GM23248 (cell line): ENCODE data around the gene ZBTB12. TPM values are rescaled to one million over a fixed set of nuclear protein-coding genes. Genes with fewer than 3 reads are reported as not detected.

ENCODE experiments used
- DNase-seq: peaks from one replicate; pipeline ENCODE4 v3.0.0-alpha.2; 2015
- H2AFZ ChIP-seq: fragments of 200-600 bp; sonication (generic); 2 replicates; pipeline ENCODE4 v1.6.1; 2016; ENCODE audit warnings: antibody characterized with exemption
- H3F3A ChIP-seq: fragments of 200-600 bp; sonication (generic); 2 replicates; pipeline ENCODE4 v1.6.1; 2016; ENCODE audit warnings: mild to moderate bottlenecking, antibody characterized with exemption, mixed run types; ENCODE audit not compliant: insufficient read depth
- H3K27ac ChIP-seq: fragments of 200-600 bp; sonication (generic); 2 replicates; pipeline ENCODE4 v1.5.1; 2016; ENCODE audit warnings: mild to moderate bottlenecking
- H3K27me3 ChIP-seq: fragments of 200-600 bp; sonication (generic); replicated peaks from 2 replicates; pipeline ENCODE4 v1.6.1; 2016; ENCODE audit warnings: mild to moderate bottlenecking; ENCODE audit not compliant: insufficient read depth
- H3K36me3 ChIP-seq: fragments of 200-600 bp; sonication (generic); 2 replicates; pipeline ENCODE4 v1.6.1; 2016; ENCODE audit warnings: low read depth, mild to moderate bottlenecking
- H3K4me1 ChIP-seq: fragments of 200-600 bp; sonication (generic); 2 replicates; pipeline ENCODE4 v1.6.1; 2016; ENCODE audit warnings: mild to moderate bottlenecking; ENCODE audit not compliant: insufficient read depth
- H3K4me2 ChIP-seq: fragments of 200-600 bp; sonication (generic); one replicate; pipeline ENCODE4 v1.6.1; 2016; ENCODE audit warnings: mild to moderate bottlenecking; ENCODE audit not compliant: unreplicated experiment
- H3K4me3 ChIP-seq: fragments of 200-600 bp; sonication (generic); 2 replicates; pipeline ENCODE4 v1.5.1; 2016; ENCODE audit warnings: mild to moderate bottlenecking
- H3K79me2 ChIP-seq: fragments of 200-600 bp; sonication (generic); 2 replicates; pipeline ENCODE4 v1.6.1; 2016; ENCODE audit warnings: mild to moderate bottlenecking; ENCODE audit not compliant: insufficient read depth
- H3K9ac ChIP-seq: fragments of 200-600 bp; sonication (generic); 2 replicates; pipeline ENCODE4 v1.6.1; 2016; ENCODE audit warnings: mild to moderate bottlenecking
- H3K9me2 ChIP-seq: fragments of 200-600 bp; sonication (generic); 2 replicates; pipeline ENCODE4 v1.6.1; 2016; ENCODE audit warnings: mixed run types, mild to moderate bottlenecking, moderate library complexity; ENCODE audit not compliant: insufficient read depth
- H3K9me3 ChIP-seq: fragments of 200-600 bp; sonication (generic); one replicate; pipeline ENCODE4 v1.6.1; 2017; ENCODE audit warnings: low read depth
- H4K20me1 ChIP-seq: fragments of 200-600 bp; sonication (generic); 2 replicates; pipeline ENCODE4 v1.6.0; 2016; ENCODE audit not compliant: insufficient read depth
- EZH2 ChIP-seq: fragments of 200-600 bp; sonication (generic); IDR thresholded peaks from 2 replicates; pipeline ENCODE4 v1.6.1; 2018; ENCODE audit warnings: antibody characterized with exemption, mild to moderate bottlenecking; ENCODE audit not compliant: insufficient read depth, poor library complexity, severe bottlenecking
- EZH2phosphoT487 ChIP-seq: fragments of 200-600 bp; sonication (generic); IDR thresholded peaks from 2 replicates; pipeline ENCODE4 v1.6.1; 2018; ENCODE audit warnings: antibody characterized with exemption, moderate library complexity, mild to moderate bottlenecking, low read depth; ENCODE audit not compliant: insufficient read depth
- WGBS, 2 experiments: methylation state at CpG; one replicate each; pipeline ENCODE4 v1.1.6; 2015 to 2017; ENCODE audit warnings: low lambda C conversion rate in 2 of 2, low coverage in 1 of 2; ENCODE audit errors: missing lambda C conversion rate in 2 of 2; 5-methylcytosine and 5-hydroxymethylcytosine counted together
- in situ Hi-C: fragments of 300-500 bp; cut with MboI; formaldehyde crosslinking; loops from 2 replicates; pipeline ENCODE4 v1.15.0; 2020
- polyA plus RNA-seq: library from polyadenylated mRNA; unstranded; fragments of >200 nt; fragmentation: Nextera tagmentation; extraction: Ambion mirVana; gene quantifications from 2 replicates; pipeline ENCODE4 v1.2.1, GENCODE V29; 2016
- total RNA-seq: library from RNA; depleted of rRNA; stranded (reverse); fragments of >200 nt; shearing (Covaris generic); gene quantifications from 2 replicates; pipeline ENCODE4 v1.2.3, GENCODE V29; 2014

The ZBTB12 gene
- total and polyA plus RNA-seq, 2 experiments from 2014 or later = 6.1 TPM; not detected in 1

DNA sequence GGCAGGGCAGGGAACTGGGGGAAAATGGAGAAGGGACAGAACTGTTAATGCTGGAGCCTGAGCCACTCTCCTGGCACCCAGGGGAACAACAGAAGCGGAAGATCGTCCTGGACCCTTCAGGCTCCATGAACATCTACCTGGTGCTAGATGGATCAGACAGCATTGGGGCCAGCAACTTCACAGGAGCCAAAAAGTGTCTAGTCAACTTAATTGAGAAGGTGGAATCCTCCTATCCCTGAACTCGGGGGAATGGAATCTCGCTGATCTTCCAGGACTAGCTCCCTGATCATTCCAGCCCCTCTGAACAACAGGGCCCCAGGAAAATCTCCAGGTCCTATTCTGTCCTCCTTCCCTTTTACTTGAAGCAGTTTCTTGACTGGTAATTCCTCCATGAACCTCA lies 46.0 kb upstream of the ZBTB12 start:
- Histone ChIP-seq H3K4me1 (peaks cover 18% of the 10 kb centered on the region), H3K9me3 (no peaks in the 10 kb centered on the region), H3K4me3 (no peak overlapping the region), H3K9me2 (no peaks in the 10 kb centered on the region), H3K27ac (no peak overlapping the region), H3K4me2 (no peak overlapping the region), H2AFZ (no peak overlapping the region), H3F3A (peaks cover 7% of the 10 kb centered on the region; the same call in 1 of the 2 replicates), H3K9ac (no peak overlapping the region), H3K27me3 (no peaks in the 10 kb centered on the region), H4K20me1 (no peaks in the 10 kb centered on the region), H3K36me3 (0 out of 2 replicates have a peak, but pooled peaks cover 7% of the 10 kb centered on the region), H3K79me2 (no peaks in the 10 kb centered on the region)
- no peak for TF ChIP-seq EZH2
- no peak for TF ChIP-seq EZH2phosphoT487
- no peak for DNase-seq
- 92 to 99% methylated on average over 4 of the region's 4 CpGs for whole genome bisulfite sequencing, 2 experiments
- in situ Hi-C loops = no loop called here

DNA sequence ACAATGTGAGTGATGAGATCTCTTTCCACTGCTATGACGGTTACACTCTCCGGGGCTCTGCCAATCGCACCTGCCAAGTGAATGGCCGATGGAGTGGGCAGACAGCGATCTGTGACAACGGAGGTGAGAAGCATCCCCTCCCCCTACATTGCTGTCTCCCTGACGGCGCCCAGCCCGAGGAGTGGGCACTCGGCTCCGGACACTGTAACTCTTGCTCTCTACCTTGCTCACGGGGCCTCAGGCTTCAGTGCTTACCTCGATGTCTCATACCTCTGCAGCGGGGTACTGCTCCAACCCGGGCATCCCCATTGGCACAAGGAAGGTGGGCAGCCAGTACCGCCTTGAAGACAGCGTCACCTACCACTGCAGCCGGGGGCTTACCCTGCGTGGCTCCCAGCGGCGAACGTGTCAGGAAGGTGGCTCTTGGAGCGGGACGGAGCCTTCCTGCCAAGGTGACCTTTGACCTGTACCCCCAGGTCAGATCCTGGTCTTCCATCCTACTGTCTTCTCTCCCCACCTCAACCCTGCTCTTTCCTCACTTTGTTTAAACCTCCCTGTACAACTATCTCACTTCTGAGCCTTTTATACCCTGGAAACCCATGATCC lies 45.3 kb upstream of the ZBTB12 start:
- TF ChIP-seq EZH2 = no peak
- TF ChIP-seq EZH2phosphoT487 = no peak
- DNase-seq = no peak
- Histone ChIP-seq H3K27ac (no peak overlapping the region), H3K27me3 (no peaks in the 10 kb centered on the region), H3K79me2 (no peaks in the 10 kb centered on the region), H3K9me2 (no peaks in the 10 kb centered on the region), H2AFZ (no peak overlapping the region), H4K20me1 (no peaks in the 10 kb centered on the region), H3K4me1 (peaks cover 18% of the 10 kb centered on the region), H3K36me3 (0 out of 2 replicates have a peak, but pooled peaks cover 6% of the 10 kb centered on the region), H3K4me3 (no peak overlapping the region), H3K4me2 (no peak overlapping the region), H3K9me3 (no peaks in the 10 kb centered on the region), H3K9ac (no peak overlapping the region), H3F3A (peaks cover 7% of the 10 kb centered on the region; the same call in 1 of the 2 replicates)
- WGBS, 2 experiments = 93 to 95% methylated on average over 24 of the region's 24 CpGs
- in situ Hi-C loops = no loop called here

- Histone ChIP-seq H3K27ac (no peak overlapping the region), H3K79me2 (no peaks in the 10 kb centered on the region), H3K4me2 (peak overlapping the region; percentile 81), H3K9me2 (no peaks in the 10 kb centered on the region), H3K4me1 (peaks cover 18% of the 10 kb centered on the region), H2AFZ (peak overlapping the region; percentile 93; the same call in 1 of the 2 replicates), H3K9ac (peak overlapping the region; percentile 64; the same call in 1 of the 2 replicates), H4K20me1 (no peaks in the 10 kb centered on the region), H3K4me3 (peak overlapping the region; percentile 70; the same call in 1 of the 2 replicates), H3K36me3 (no peaks in the 10 kb centered on the region), H3F3A (peaks cover 7% of the 10 kb centered on the region; the same call in 1 of the 2 replicates), H3K27me3 (no peaks in the 10 kb centered on the region), H3K9me3 (no peaks in the 10 kb centered on the region)
- 87% methylated on average over 11 of the region's 11 CpGs for WGBS, 2 experiments
- in situ Hi-C loops = no loop called here
- TF ChIP-seq EZH2 = no peak
- no peak for TF ChIP-seq EZH2phosphoT487
- DNase-seq = no peak
Measured at GRCh38 chr6:31946370-31946885, 44.5 kb upstream of the ZBTB12 start.

DNA sequence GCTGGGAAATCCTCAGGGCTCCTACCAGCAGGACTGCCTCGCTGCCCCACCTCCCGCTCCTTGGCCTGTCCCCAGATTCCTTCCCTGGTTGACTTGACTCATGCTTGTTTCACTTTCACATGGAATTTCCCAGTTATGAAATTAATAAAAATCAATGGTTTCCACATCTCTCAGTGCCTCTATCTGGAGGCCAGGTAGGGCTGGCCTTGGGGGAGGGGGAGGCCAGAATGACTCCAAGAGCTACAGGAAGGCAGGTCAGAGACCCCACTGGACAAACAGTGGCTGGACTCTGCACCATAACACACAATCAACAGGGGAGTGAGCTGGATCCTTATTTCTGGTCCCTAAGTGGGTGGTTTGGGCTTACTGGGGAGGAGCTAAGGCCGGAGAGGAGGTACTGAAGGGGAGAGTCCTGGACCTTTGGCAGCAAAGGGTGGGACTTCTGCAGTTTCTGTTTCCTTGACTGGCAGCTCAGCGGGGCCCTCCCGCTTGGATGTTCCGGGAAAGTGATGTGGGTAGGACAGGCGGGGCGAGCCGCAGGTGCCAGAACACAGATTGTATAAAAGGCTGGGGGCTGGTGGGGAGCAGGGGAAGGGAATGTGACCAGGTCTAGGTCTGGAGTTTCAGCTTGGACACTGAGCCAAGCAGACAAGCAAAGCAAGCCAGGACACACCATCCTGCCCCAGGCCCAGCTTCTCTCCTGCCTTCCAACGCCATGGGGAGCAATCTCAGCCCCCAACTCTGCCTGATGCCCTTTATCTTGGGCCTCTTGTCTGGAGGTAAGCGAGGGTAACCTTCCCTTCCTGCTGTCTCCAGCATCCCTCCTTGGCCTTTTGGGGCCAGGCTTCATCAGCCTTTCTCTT lies 43.9 kb upstream of the ZBTB12 start, which contains the start of gene CFB:
Gene CFB, plus strand, starts transcription at position 589 of the 863 bp plus-strand sequence. Its CDS starts 127 bp downstream, at position 716.
- H3K4me1 ChIP-seq = peaks cover 18% of the 10 kb centered on the region
- no peaks in the 10 kb centered on the region for H4K20me1 ChIP-seq
- no peaks in the 10 kb centered on the region for H3K9me2 ChIP-seq
- no peaks in the 10 kb centered on the region for H3K79me2 ChIP-seq
- H3K27me3 ChIP-seq = no peaks in the 10 kb centered on the region
- no peaks in the 10 kb centered on the region for H3K36me3 ChIP-seq
- TF ChIP-seq EZH2 = no peak
- H3K4me3 ChIP-seq = peak within 1 kb of the TSS; percentile 70
- peak within 1 kb of the TSS; percentile 64 for H3K9ac ChIP-seq
- peak within 1 kb of the TSS; percentile 93 for H2AFZ ChIP-seq
- peaks cover 7% of the 10 kb centered on the region; the same call in 1 of the 2 replicates for H3F3A ChIP-seq
- 19 to 25% methylated on average over 11 of the region's 11 CpGs for WGBS, 2 experiments
- peak within 1 kb of the TSS; percentile 87 for H3K27ac ChIP-seq
- in situ Hi-C loops = no loop called here
- no peaks in the 10 kb centered on the region for H3K9me3 ChIP-seq
- DNase-seq = peak; percentile 91
- peak within 1 kb of the TSS; percentile 81 for H3K4me2 ChIP-seq
